ENCODE results near the gene CDKL1.
A peak's percentile ranks its signal among the peaks of the same experiment; 100 is the strongest.

The CDKL1 gene

GRCh38 chr14:50396631-50397389 lies at the start of gene CDKL1:
Gene CDKL1 (minus strand): TSS chr14:50396881. CDS start chr14:50395868, 1,013 bp downstream.
- TF ChIP-seq USF1 (IDR thresholded peaks at IDR 0.05), result peak; percentile 78
- peak; percentile 93; the same call in 1 of the 2 replicates for TF ChIP-seq MAX (IDR thresholded peaks at IDR 0.05)
- no peak for TF ChIP-seq EGR1 (IDR thresholded peaks at IDR 0.05)

GRCh38 chr14:50434528-50434927 lies 37.8 kb upstream of the CDKL1 start:
- TF ChIP-seq RAD21 (IDR thresholded peaks at IDR 0.05; ENCODE audit: low read depth) (no peak), EGR1 (IDR thresholded peaks at IDR 0.05) (no peak), NFIC (IDR thresholded peaks at IDR 0.05) (no peak), FOXM1 (IDR thresholded peaks at IDR 0.05; ENCODE audit: borderline replicate concordance, low read depth) (no peak), EP300 (IDR thresholded peaks at IDR 0.05; ENCODE audit: borderline replicate concordance) (no peak), YY1 (IDR thresholded peaks at IDR 0.05; ENCODE audit: low read depth) (no peak), TEAD4 (IDR thresholded peaks at IDR 0.05) (no peak), TAF1 (IDR thresholded peaks at IDR 0.05; ENCODE audit: low read depth) (no peak), REST (IDR thresholded peaks at IDR 0.05; ENCODE audit: low read depth) (no peak), ZBTB7A (IDR thresholded peaks at IDR 0.05; ENCODE audit: low read depth) (no peak)

GRCh38 chr14:50432131-50432530 lies 35.5 kb upstream of the CDKL1 start:
- TF ChIP-seq ZBTB7A (IDR thresholded peaks at IDR 0.05; ENCODE audit: low read depth), result no peak
- TF ChIP-seq YY1 (IDR thresholded peaks at IDR 0.05; ENCODE audit: low read depth), result no peak
- TF ChIP-seq TEAD4 (IDR thresholded peaks at IDR 0.05), result no peak
- TF ChIP-seq CEBPB (IDR thresholded peaks at IDR 0.05), result no peak
- TF ChIP-seq NFIC (IDR thresholded peaks at IDR 0.05), result no peak
- TF ChIP-seq FOXM1 (IDR thresholded peaks at IDR 0.05; ENCODE audit: borderline replicate concordance, low read depth), result no peak
- no peak for TF ChIP-seq RAD21 (IDR thresholded peaks at IDR 0.05; ENCODE audit: low read depth)

- TF ChIP-seq CEBPB (IDR thresholded peaks at IDR 0.05), result no peak
These were observed 29.1 kb upstream of the CDKL1 start for GRCh38 chr14:50425816-50426215.

- no peak for TF ChIP-seq MAX (IDR thresholded peaks at IDR 0.05)
- no peak for TF ChIP-seq NFIC (IDR thresholded peaks at IDR 0.05)
- TF ChIP-seq FOXM1 (IDR thresholded peaks at IDR 0.05; ENCODE audit: borderline replicate concordance, low read depth), result no peak
These were observed 28.4 kb upstream of the CDKL1 start for GRCh38 chr14:50425105-50425504.

- no peak for TF ChIP-seq TCF12 (IDR thresholded peaks at IDR 0.05; ENCODE audit: low read depth)
- no peak for TF ChIP-seq FOXM1 (IDR thresholded peaks at IDR 0.05; ENCODE audit: borderline replicate concordance, low read depth)
- no peak for TF ChIP-seq RAD21 (IDR thresholded peaks at IDR 0.05; ENCODE audit: low read depth)
- no peak for TF ChIP-seq USF1 (IDR thresholded peaks at IDR 0.05)
- no peak for TF ChIP-seq CREB1 (IDR thresholded peaks at IDR 0.05; ENCODE audit: low read depth)
- TF ChIP-seq REST (IDR thresholded peaks at IDR 0.05; ENCODE audit: low read depth), result no peak
- no peak for TF ChIP-seq ZBTB7A (IDR thresholded peaks at IDR 0.05; ENCODE audit: low read depth)
- no peak for TF ChIP-seq CEBPB (IDR thresholded peaks at IDR 0.05)
- TF ChIP-seq MAX (IDR thresholded peaks at IDR 0.05), result no peak
- no peak for TF ChIP-seq NFIC (IDR thresholded peaks at IDR 0.05)
- no peak for TF ChIP-seq YY1 (IDR thresholded peaks at IDR 0.05; ENCODE audit: low read depth)
- TF ChIP-seq EGR1 (IDR thresholded peaks at IDR 0.05), result no peak
- no peak for TF ChIP-seq TEAD4 (IDR thresholded peaks at IDR 0.05)
These were observed 26.8 kb upstream of the CDKL1 start for GRCh38 chr14:50423529-50423928.
